ENCODE data around the gene DNAJA2.

Gene DNAJA2

DNA sequence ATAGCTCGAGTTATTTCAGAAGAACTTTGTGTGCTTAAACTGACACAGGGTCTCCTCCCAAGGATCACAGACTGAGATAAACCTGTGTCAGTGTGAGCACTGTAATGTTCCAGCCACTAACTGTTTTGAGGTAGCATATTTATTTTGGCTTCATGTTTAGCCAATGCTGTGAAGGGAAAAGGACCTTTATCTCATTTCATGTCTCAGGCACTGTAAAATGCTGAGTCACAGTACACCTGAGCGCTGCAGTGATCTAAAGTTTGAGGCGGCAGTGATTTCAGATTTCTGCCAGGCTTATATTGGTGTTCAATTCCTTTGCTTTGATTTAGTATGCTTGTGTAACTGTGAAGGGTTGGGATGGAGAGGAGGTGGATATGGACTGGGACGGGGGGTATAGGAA lies 3.1 kb upstream of the DNAJA2 start:
- H3K4me1 ChIP-seq (ENCODE audit: control insufficient read depth, insufficient read depth, low read length): no peaks in the 10 kb centered on the region
- no peaks in the 10 kb centered on the region for H3K36me3 ChIP-seq (ENCODE audit: control insufficient read depth, insufficient read depth, low read length)
- no peaks in the 10 kb centered on the region for H3K9me3 ChIP-seq (ENCODE audit: control insufficient read depth, low read length)
- H3K27ac ChIP-seq (ENCODE audit: insufficient read depth, low read depth, low read length, poor library complexity, severe bottlenecking): no peak overlapping the region
- H3K4me3 ChIP-seq (ENCODE audit: insufficient read depth, low read depth, low read length): no peak overlapping the region
- WGBS, 2 experiments: 88 to 97% methylated on average over 4 of the region's 4 CpGs
- no peaks in the 10 kb centered on the region for H3K27me3 ChIP-seq (ENCODE audit: control insufficient read depth, insufficient read depth, low read length, poor library complexity, severe bottlenecking)

DNA sequence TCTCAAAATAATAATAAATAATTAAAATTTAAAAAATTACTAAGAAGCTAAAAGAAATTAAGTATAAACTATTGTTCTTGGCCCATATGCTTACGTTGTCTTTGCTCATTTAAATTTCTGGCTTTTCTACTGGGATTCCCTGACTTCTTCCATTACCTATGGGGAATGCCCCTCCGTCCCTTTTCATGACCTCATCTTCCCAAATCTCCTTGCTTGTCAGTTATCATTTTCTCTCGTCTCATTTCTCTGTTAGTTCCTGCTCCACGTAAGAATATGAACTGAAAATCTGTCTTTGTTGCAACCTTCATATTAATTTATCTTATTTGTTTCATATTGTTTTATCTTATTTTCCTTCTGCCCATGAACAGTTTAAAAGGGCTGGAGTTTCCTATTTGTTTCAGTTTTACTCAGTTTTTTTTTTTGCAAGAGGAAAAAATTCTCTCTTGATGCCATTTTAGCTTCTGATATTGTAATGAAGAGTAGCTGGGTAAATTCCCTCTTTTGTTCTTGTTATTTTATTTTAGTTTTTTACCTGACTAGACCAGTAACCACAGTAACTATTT lies 2.5 kb upstream of the DNAJA2 start:
- Histone ChIP-seq H3K27me3 (ENCODE audit: control insufficient read depth, insufficient read depth, low read length, poor library complexity, severe bottlenecking) (no peaks in the 10 kb centered on the region), H3K36me3 (ENCODE audit: control insufficient read depth, insufficient read depth, low read length) (peaks cover 3% of the 10 kb centered on the region)
- WGBS, 2 experiments: 95 to 98% methylated on average over 4 of the region's 4 CpGs

DNA sequence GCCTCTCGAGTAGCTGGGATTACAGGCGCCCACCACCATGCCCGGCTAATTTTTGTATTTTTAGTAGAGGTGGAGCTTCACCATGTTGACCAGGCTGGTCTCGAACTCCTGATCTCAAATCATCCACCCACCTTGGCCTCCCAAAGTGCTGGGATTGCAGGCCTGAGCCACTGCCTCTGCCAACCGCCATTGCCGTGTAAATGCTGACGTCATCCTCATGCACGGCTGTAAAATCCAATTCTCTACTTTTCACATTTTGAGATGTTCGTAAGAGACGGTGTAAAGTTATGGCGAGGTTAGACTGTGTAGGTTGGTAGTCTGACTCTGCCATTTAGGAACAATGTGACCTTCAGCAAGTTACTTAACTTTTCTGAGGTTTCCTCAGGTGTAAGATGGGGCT lies 1.7 kb upstream of the DNAJA2 start:
- WGBS, 2 experiments: 90 to 95% methylated on average over 11 of the region's 11 CpGs
- H3K4me1 ChIP-seq (ENCODE audit: control insufficient read depth, insufficient read depth, low read length): no peaks in the 10 kb centered on the region
- H3K36me3 ChIP-seq (ENCODE audit: control insufficient read depth, insufficient read depth, low read length): peaks cover 5% of the 10 kb centered on the region
- H3K4me3 ChIP-seq (ENCODE audit: insufficient read depth, low read depth, low read length): no peak overlapping the region
- no peak overlapping the region for H3K27ac ChIP-seq (ENCODE audit: insufficient read depth, low read depth, low read length, poor library complexity, severe bottlenecking)
- no peaks in the 10 kb centered on the region for H3K27me3 ChIP-seq (ENCODE audit: control insufficient read depth, insufficient read depth, low read length, poor library complexity, severe bottlenecking)
- no peaks in the 10 kb centered on the region for H3K9me3 ChIP-seq (ENCODE audit: control insufficient read depth, low read length)

More for the DNA sequence above, 2.5 kb upstream of the DNAJA2 start:
- no peak overlapping the region for H3K4me3 ChIP-seq (ENCODE audit: insufficient read depth, low read depth, low read length)
- H3K27ac ChIP-seq (ENCODE audit: insufficient read depth, low read depth, low read length, poor library complexity, severe bottlenecking): no peak overlapping the region
- H3K4me1 ChIP-seq (ENCODE audit: control insufficient read depth, insufficient read depth, low read length): no peaks in the 10 kb centered on the region
- H3K9me3 ChIP-seq (ENCODE audit: control insufficient read depth, low read length): no peaks in the 10 kb centered on the region

DNA sequence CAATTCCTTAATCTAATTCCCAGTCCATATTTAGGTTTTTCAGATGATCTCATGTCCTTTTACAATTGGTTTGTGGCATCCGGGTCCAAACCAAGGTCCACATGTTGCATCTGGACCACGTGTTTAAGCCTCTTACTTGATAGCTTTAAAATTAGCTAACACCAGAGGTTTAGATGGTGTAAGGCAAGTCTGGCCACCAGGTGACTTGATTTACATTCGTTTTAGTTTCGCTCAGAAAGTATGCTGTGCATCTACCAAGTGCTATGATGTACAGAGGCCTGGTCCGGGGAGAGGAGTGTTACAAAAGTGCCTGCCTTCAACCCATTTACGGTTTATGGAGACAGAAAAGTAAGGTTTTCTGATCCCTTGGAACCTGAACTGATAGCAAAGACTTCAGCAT lies 878 bp upstream of the DNAJA2 start:
- H3K4me1 ChIP-seq (ENCODE audit: control insufficient read depth, insufficient read depth, low read length): no peaks in the 10 kb centered on the region
- H3K27ac ChIP-seq (ENCODE audit: insufficient read depth, low read depth, low read length, poor library complexity, severe bottlenecking): peak overlapping the region; percentile 98
- 87 to 89% methylated on average over 6 of the region's 6 CpGs for WGBS, 2 experiments
- H3K27me3 ChIP-seq (ENCODE audit: control insufficient read depth, insufficient read depth, low read length, poor library complexity, severe bottlenecking): no peaks in the 10 kb centered on the region
- no peaks in the 10 kb centered on the region for H3K9me3 ChIP-seq (ENCODE audit: control insufficient read depth, low read length)
- peak overlapping the region; percentile 96 for H3K4me3 ChIP-seq (ENCODE audit: insufficient read depth, low read depth, low read length)
- peaks cover 6% of the 10 kb centered on the region for H3K36me3 ChIP-seq (ENCODE audit: control insufficient read depth, insufficient read depth, low read length)

DNA sequence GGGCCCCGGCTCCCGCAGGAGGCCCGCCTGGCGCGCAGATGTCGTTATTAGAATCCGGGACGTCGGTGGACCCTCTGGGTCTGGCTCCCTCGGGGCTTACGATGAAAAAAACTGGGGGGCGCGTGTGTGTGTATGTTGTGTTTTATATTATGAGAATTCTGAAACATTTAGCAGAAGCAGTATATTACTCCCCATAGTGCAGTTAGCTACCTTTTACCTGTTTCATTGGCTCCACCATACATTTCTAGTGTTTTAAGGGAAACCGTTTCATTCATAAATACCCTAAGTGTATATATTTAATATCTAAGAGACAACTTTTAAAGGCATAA lies 486 bp upstream of the DNAJA2 start:
- peaks cover 9% of the 10 kb centered on the region for H3K36me3 ChIP-seq (ENCODE audit: control insufficient read depth, insufficient read depth, low read length)
- peak overlapping the region; percentile 98 for H3K27ac ChIP-seq (ENCODE audit: insufficient read depth, low read depth, low read length, poor library complexity, severe bottlenecking)
- H3K27me3 ChIP-seq (ENCODE audit: control insufficient read depth, insufficient read depth, low read length, poor library complexity, severe bottlenecking): no peaks in the 10 kb centered on the region
- H3K4me1 ChIP-seq (ENCODE audit: control insufficient read depth, insufficient read depth, low read length): no peaks in the 10 kb centered on the region
- peak overlapping the region; percentile 96 for H3K4me3 ChIP-seq (ENCODE audit: insufficient read depth, low read depth, low read length)
- no peaks in the 10 kb centered on the region for H3K9me3 ChIP-seq (ENCODE audit: control insufficient read depth, low read length)
- 11 to 13% methylated on average over 13 of the region's 14 CpGs for WGBS, 2 experiments

DNA sequence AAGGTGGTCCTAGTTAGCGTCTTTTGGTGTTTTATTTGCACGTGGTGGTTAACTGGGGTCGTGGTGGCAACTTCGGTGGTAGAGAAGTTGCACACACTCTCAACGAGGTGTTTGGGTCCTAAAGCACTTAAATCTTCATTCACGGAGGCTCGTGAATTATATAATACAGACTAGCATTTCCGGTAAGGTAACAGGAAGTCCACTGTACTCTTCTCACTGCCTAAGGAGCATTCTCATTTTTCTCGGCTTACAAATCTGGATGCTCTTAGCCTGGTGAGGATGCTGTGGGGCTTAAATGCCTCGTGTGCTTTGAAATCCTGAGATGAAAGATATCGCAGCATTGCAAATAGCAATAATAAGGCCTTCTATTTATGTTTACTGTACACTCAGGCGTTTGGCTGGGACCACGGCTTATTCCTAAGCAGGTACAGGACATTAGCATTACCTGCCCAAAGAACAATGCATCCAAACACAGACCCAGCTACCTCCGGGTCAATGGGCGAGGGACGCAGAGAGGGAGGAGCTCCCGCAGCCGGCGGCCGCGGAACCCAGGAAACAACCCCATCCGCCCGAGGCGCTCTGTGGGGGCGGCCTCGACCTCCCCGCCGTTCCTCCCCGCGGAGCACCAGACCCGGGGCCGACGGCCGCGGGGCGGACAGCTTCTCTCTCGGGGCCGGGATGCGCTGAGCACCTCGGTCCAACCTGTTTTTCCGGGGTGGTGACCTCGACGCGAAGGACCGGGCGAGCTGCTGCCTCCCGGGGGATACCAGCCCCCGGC lies 856 bp downstream of the DNAJA2 start:
- WGBS, 2 experiments: 3 to 5% methylated on average over 48 of the region's 48 CpGs
- Histone ChIP-seq H3K27ac (ENCODE audit: insufficient read depth, low read depth, low read length, poor library complexity, severe bottlenecking) (peak overlapping the region; percentile 98), H3K36me3 (ENCODE audit: control insufficient read depth, insufficient read depth, low read length) (peaks cover 22% of the 10 kb centered on the region), H3K9me3 (ENCODE audit: control insufficient read depth, low read length) (no peaks in the 10 kb centered on the region), H3K27me3 (ENCODE audit: control insufficient read depth, insufficient read depth, low read length, poor library complexity, severe bottlenecking) (no peaks in the 10 kb centered on the region), H3K4me3 (ENCODE audit: insufficient read depth, low read depth, low read length) (peak overlapping the region; percentile 96), H3K4me1 (ENCODE audit: control insufficient read depth, insufficient read depth, low read length) (no peaks in the 10 kb centered on the region)

DNA sequence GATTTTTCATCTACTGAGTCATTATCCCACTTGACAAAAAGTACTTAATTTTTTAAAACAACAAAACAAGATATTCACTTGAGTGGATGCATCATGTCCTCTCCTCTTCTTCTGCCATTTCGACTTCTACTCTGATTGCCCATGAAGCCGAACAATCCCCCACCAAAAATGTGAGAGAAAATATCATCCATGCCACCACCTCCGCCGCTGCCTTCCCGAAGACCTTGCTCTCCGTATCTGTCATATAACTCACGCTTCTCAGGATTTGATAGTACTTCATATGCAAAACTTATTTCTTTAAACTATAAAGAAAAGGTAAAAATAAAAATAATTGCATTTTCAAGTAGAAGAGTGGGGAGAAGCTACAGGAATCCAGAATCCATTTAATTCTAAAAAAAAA lies 2.2 kb downstream of the DNAJA2 start:
- peaks cover 33% of the 10 kb centered on the region for H3K36me3 ChIP-seq (ENCODE audit: control insufficient read depth, insufficient read depth, low read length)
- 94 to 98% methylated on average over 5 of the region's 7 CpGs for WGBS, 2 experiments
- no peaks in the 10 kb centered on the region for H3K27me3 ChIP-seq (ENCODE audit: control insufficient read depth, insufficient read depth, low read length, poor library complexity, severe bottlenecking)
- no peaks in the 10 kb centered on the region for H3K9me3 ChIP-seq (ENCODE audit: control insufficient read depth, low read length)
- no peak overlapping the region for H3K27ac ChIP-seq (ENCODE audit: insufficient read depth, low read depth, low read length, poor library complexity, severe bottlenecking)
- no peaks in the 10 kb centered on the region for H3K4me1 ChIP-seq (ENCODE audit: control insufficient read depth, insufficient read depth, low read length)
- no peak overlapping the region for H3K4me3 ChIP-seq (ENCODE audit: insufficient read depth, low read depth, low read length)

DNA sequence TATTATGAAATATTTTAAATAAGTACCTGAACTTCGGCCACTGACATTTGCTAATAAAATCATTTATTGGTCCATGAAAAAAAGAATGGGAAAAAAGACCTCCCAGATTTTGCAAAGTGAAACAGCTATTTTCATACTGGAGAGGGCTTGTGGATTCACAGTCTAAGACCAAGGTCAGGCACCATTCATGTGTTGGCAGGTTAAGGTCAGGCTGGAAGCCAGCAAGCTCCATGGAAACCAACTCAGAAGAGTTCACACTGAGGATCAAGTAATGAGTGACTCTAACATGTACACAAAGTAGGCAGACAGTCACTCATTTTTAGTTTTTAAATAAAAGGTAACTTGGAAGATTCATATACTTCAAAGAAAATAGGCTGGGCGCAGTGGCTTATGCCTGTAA lies 3.4 kb downstream of the DNAJA2 start:
- Histone ChIP-seq H3K27me3 (ENCODE audit: control insufficient read depth, insufficient read depth, low read length, poor library complexity, severe bottlenecking) (no peaks in the 10 kb centered on the region), H3K4me3 (ENCODE audit: insufficient read depth, low read depth, low read length) (no peak overlapping the region), H3K36me3 (ENCODE audit: control insufficient read depth, insufficient read depth, low read length) (peaks cover 43% of the 10 kb centered on the region), H3K9me3 (ENCODE audit: control insufficient read depth, low read length) (no peaks in the 10 kb centered on the region), H3K4me1 (ENCODE audit: control insufficient read depth, insufficient read depth, low read length) (no peaks in the 10 kb centered on the region), H3K27ac (ENCODE audit: insufficient read depth, low read depth, low read length, poor library complexity, severe bottlenecking) (no peak overlapping the region)
- whole genome bisulfite sequencing, 2 experiments: 97 to 99% methylated on average over 2 of the region's 2 CpGs

DNA sequence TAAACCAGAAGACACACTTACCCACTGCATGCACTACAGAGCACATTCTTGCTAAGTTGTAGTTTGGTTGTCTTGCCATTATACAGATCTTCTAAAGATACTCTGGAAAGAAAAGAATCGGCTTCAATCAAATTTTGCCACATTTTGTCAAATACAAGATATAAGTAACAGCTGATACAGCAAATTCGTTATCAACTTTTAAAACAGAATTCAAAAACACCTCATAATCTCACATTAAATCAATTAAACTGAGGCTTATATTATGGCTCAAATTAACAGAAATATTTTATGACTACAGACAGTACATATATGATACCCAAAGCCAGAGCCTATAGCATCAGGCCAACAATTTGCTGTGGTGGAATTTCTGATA lies 5.4 kb downstream of the DNAJA2 start:
- no peaks in the 10 kb centered on the region for H3K27me3 ChIP-seq (ENCODE audit: control insufficient read depth, insufficient read depth, low read length, poor library complexity, severe bottlenecking)
- no peaks in the 10 kb centered on the region for H3K4me1 ChIP-seq (ENCODE audit: control insufficient read depth, insufficient read depth, low read length)
- no peaks in the 10 kb centered on the region for H3K9me3 ChIP-seq (ENCODE audit: control insufficient read depth, low read length)
- no peak overlapping the region for H3K4me3 ChIP-seq (ENCODE audit: insufficient read depth, low read depth, low read length)
- WGBS, 2 experiments: 89 to 95% methylated on average over 2 of the region's 2 CpGs
- peaks cover 56% of the 10 kb centered on the region for H3K36me3 ChIP-seq (ENCODE audit: control insufficient read depth, insufficient read depth, low read length)
- H3K27ac ChIP-seq (ENCODE audit: insufficient read depth, low read depth, low read length, poor library complexity, severe bottlenecking): no peak overlapping the region

DNA sequence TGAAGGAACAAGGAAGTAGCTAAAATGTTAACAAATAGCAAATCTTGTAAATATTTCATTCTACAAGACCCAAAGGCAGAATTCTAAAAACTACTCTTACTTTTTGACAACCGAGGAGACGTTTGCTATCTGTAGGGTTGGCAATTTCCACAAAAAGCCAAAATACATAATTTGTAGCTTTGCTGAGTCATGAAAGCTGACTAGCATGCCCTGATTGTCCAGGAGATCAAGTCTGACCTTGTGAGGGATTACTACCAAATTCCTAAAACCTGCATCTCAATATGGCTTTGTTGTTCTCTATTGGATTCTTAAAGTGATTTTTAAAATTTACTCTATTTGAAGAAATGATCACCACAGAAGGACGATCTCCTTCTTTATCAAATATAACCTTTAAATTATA lies 10.8 kb downstream of the DNAJA2 start:
- no peaks in the 10 kb centered on the region for H3K9me3 ChIP-seq (ENCODE audit: control insufficient read depth, low read length)
- 83 to 96% methylated on average over 2 to 3 of the region's 3 CpGs for WGBS, 2 experiments
- H3K4me1 ChIP-seq (ENCODE audit: control insufficient read depth, insufficient read depth, low read length): no peaks in the 10 kb centered on the region
- H3K27ac ChIP-seq (ENCODE audit: insufficient read depth, low read depth, low read length, poor library complexity, severe bottlenecking): no peak overlapping the region
- H3K4me3 ChIP-seq (ENCODE audit: insufficient read depth, low read depth, low read length): no peak overlapping the region
- H3K27me3 ChIP-seq (ENCODE audit: control insufficient read depth, insufficient read depth, low read length, poor library complexity, severe bottlenecking): no peaks in the 10 kb centered on the region
- H3K36me3 ChIP-seq (ENCODE audit: control insufficient read depth, insufficient read depth, low read length): peaks cover 58% of the 10 kb centered on the region
